Ovary (tissue), 9 donors: ENCODE measurements around the gene SRSF8. TPM values are rescaled to one million over a fixed set of nuclear protein-coding genes. Genes with fewer than 3 reads are reported as not detected.

Source experiments
- DNase-seq, 5 donors: peaks; one replicate each; pipeline ENCODE4 v3.0.0-alpha.2; 2019 to 2020
- H3K27ac ChIP-seq, 2 donors: fragments of 200-600 bp; one replicate each; pipeline versions ENCODE4 v1.5.1 to v1.8.0; 2019 to 2022
- H3K27me3 ChIP-seq: fragments of 200-600 bp; one replicate; pipeline ENCODE4 v1.8.0; 2022
- H3K36me3 ChIP-seq: fragments of 200-600 bp; sonication (generic); one replicate; pipeline ENCODE4 v1.5.1; 2019
- H3K4me1 ChIP-seq: one replicate; pipeline ENCODE4 v1.8.1; 2013; ENCODE audit warnings: mild to moderate bottlenecking, moderate library complexity; ENCODE audit not compliant: insufficient read depth
- H3K4me3 ChIP-seq: fragments of 200-600 bp; sonication (generic); one replicate; pipeline ENCODE4 v1.5.1; 2017
- H3K9me3 ChIP-seq, 2 donors: fragments of 200-600 bp in 1 of 2; sonication (generic) in 1 of 2; one replicate each; pipeline versions ENCODE4 v1.5.1 to v1.8.1; 2013 to 2019; ENCODE audit warnings: mild to moderate bottlenecking in 1 of 2, moderate library complexity in 1 of 2
- CTCF ChIP-seq, 3 donors: fragments of 450-650 bp in 2 of 3; fragments of 200-600 bp in 1 of 3; IDR thresholded peaks; one replicate each; pipeline versions ENCODE4 v1.5.1 to v1.8.0; 2016 to 2022; ENCODE audit warnings: antibody characterized with exemption in 3 of 3, mild to moderate bottlenecking in 1 of 3
- EP300 ChIP-seq: sonication (generic); formaldehyde crosslinking; IDR thresholded peaks from one replicate; pipeline ENCODE4 v1.6.1; 2017; ENCODE audit warnings: antibody characterized with exemption
- POLR2A ChIP-seq: fragments of 450-650 bp; IDR thresholded peaks from one replicate; pipeline ENCODE4 v1.6.1; 2017; ENCODE audit warnings: antibody characterized with exemption, mild to moderate bottlenecking, moderate library complexity
- WGBS, 3 donors: extraction: QIAGEN DNeasy Blood & Tissue Kit in 1 of 3; methylation state at CpG; one replicate each; pipeline versions ENCODE4 v1.1.5 to v1.1.7; 2013 to 2017; 5-methylcytosine and 5-hydroxymethylcytosine counted together
- intact Hi-C, 4 donors: fragments of 100-400 bp; cut with DNase I; formaldehyde crosslinking; loops; one replicate each; pipeline versions ENCODE4 v1.11.0 to v1.15.1; 2022 to 2023
- polyA plus RNA-seq, 2 donors: library from polyadenylated mRNA; stranded (reverse); fragments of 200-250 nt in 1 of 2; fragments of 350-450 nt in 1 of 2; fragmentation: Illumina TruSeq in 1 of 2; extraction: RNeasy Lipid Tissue Mini Kit (QIAGEN cat#74804) in 1 of 2; gene quantifications; one replicate each; pipeline ENCODE4 v1.2.3, GENCODE V29; 2013 to 2014
- total RNA-seq, 7 donors: library from RNA; depleted of rRNA in 2 of 7; stranded (reverse); fragments of >200 nt in 2 of 7; fragmentation: NEBNext Ultra II Directional in 3 of 7; extraction: Animal tissue kit (Norgen Biotek cat#: 25700) in 3 of 7; gene quantifications; one replicate each; pipeline versions ENCODE4 v1.1.0 to v1.2.4, GENCODE V29; 2016 to 2023
- donor health status: DM: no; HTN: no; CAD: no; lungs with moderate emphysema.
- donor health status: DM: no; HTN: no; CAD: no.
- donor health status: Bipolar disorder and iron deficiency.
- donor health status: DM: yes; HTN: yes; CAD: no.
- donor health status: DM: no; HTN: no; CAD: no.
- donor health status: DM: yes; HTN: yes; CAD: no.

SRSF8 gene
- total and polyA plus RNA-seq, 9 donors, result 39.0 to 79.6 (median 58.8) TPM

DNA sequence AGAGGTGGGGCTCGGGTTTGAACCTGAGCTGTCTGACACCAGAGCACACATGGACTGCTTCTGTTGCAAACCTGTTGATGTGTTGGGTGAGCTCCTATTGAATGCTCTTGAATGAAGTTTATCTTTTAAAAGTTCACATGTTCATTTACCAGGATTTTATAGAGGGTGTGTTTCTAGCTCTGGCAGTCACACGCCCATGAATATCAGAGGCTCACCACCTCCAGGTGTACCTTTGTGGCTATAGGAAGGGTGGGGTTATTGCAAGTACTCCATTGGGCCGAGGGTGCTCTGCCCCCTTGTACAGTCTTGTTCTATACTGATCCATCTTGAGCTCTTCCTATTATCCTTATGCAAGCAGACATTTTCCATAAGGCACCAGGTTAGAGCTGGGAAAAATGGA lies 32.1 kb downstream of the SRSF8 start:
- intact Hi-C loops, result loop anchor here in 2 of 4 donors (10.0 kb wide), 1 partner anchor 46 kb away; no protein-coding TSS in a partner anchor
- no peak for TF ChIP-seq CTCF (IDR thresholded peaks at IDR 0.05)
- TF ChIP-seq EP300, result no peak
- no peak for TF ChIP-seq POLR2A

DNA sequence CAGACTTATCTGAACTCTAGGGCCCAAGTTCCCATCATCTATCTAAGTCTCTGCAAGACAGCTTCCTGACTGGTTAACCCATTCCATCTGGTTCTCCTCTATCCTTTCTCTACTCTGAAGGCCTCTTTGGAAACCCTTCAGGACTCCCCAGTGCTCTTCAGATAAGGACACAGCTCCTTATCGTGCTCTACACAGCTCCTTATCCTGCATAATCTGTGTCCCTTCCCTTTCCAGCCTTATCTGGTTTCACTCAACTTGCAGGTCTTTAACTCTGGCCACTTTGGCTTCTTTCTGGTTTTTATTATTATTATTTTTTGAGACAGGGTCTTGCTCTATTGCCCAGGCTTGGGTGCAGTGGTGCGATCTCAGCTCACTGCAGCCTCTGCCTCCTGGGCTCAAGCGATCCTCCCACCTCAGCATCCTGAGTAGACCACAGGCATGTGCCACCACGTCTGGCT lies 33.5 kb downstream of the SRSF8 start:
- no peaks in the 10 kb centered on the region for H3K36me3 ChIP-seq
- 93 to 96% (median 95%) methylated on average over 4 of the region's 4 CpGs for WGBS, 3 donors
- intact Hi-C loops, result no loop called here
- no peak overlapping the region for H3K27ac ChIP-seq
- TF ChIP-seq EP300 (no peak), POLR2A (no peak)
- no peaks in the 10 kb centered on the region for H3K9me3 ChIP-seq
- H3K4me1 ChIP-seq, result peaks cover 3% of the 10 kb centered on the region
- no peaks in the 10 kb centered on the region for H3K27me3 ChIP-seq
- DNase-seq, result no peak
- H3K4me3 ChIP-seq, result no peak overlapping the region

More for the DNA sequence above, 32.1 kb downstream of the SRSF8 start:
- WGBS, 3 donors, result 90 to 97% (median 95%) methylated on average over 3 of the region's 3 CpGs
- Histone ChIP-seq H3K9me3 (no peaks in the 10 kb centered on the region), H3K4me3 (no peak overlapping the region), H3K36me3 (no peaks in the 10 kb centered on the region), H3K27ac (no peak overlapping the region), H3K4me1 (peaks cover 3% of the 10 kb centered on the region), H3K27me3 (no peaks in the 10 kb centered on the region)
- no peak for DNase-seq

DNA sequence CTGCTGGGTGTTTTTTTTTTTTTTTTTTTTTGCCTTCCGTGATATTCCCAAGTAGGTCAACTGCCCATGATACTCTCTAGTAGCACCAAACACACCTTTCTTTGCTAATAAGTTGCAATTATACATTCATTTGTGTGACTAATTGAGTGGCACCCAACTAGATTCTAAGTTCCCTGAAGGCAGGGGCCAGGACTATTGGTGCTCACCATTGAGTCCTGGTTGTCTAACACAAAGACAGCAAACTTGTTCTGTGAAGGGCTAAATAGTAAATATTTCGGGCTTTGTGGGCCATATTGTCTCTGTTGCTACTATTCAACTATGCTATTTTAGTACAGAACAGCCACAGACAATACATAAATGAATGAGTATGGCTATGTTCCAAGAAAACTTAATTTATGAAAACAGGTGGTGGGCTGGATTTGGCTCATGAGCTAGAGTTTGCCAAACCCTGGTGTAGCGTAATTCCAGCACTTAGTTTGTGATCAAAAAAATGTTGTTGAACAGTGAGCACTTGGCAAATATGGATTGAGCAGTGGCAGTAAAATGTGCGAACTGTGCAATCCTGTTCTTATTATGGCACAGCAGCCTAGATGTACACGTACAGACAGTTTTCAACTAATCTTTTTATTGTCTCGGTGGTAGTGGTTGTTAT lies 34.3 kb downstream of the SRSF8 start:
- intact Hi-C loops, result no loop called here
- 55 to 79% (median 71%) methylated on average over 6 of the region's 6 CpGs for WGBS, 3 donors
- H3K4me1 ChIP-seq, result peaks cover 3% of the 10 kb centered on the region
- no peak overlapping the region for H3K27ac ChIP-seq
- no peak for TF ChIP-seq EP300
- TF ChIP-seq POLR2A, result no peak
- no peak for TF ChIP-seq CTCF (IDR thresholded peaks at IDR 0.05)
- H3K4me3 ChIP-seq, result no peak overlapping the region
- H3K36me3 ChIP-seq, result no peaks in the 10 kb centered on the region
- no peaks in the 10 kb centered on the region for H3K9me3 ChIP-seq
- no peak for DNase-seq
- no peaks in the 10 kb centered on the region for H3K27me3 ChIP-seq

GRCh38 chr11:95101935-95102334 lies 35.2 kb downstream of the SRSF8 start:
- 75 to 81% (median 77%) methylated on average over 1 of the region's 1 CpG for WGBS, 3 donors
- TF ChIP-seq EP300 (no peak), CTCF (IDR thresholded peaks at IDR 0.05) (no peak), POLR2A (no peak)
- DNase-seq, result no peak

DNA sequence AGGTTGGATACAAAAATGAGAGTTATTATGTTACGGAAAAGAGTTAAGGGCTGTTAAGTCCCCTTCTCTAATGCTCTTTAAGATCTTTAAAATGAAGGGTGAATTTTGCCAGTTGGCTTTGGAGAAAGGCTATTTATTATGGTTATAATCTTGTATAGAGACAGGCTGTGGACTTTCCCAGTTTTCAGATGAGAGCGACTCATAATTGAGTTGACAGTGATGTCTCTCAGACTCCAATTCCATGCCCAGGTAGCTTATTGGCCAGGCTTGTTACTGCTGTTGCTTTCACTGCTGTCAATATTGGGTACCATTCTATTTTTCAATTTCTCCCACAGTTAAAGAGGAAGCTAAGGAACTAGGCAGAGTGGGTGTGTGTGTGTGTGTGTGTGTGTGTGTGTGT lies 36.0 kb downstream of the SRSF8 start:
- DNase-seq, result no peak
- TF ChIP-seq CTCF (IDR thresholded peaks at IDR 0.05) (no peak), EP300 (no peak), POLR2A (no peak)
- Histone ChIP-seq H3K27ac (no peak overlapping the region), H3K9me3 (no peaks in the 10 kb centered on the region), H3K4me1 (peaks cover 3% of the 10 kb centered on the region), H3K36me3 (no peaks in the 10 kb centered on the region), H3K4me3 (no peak overlapping the region), H3K27me3 (no peaks in the 10 kb centered on the region)
- 95 to 97% (median 96%) methylated on average over 2 of the region's 2 CpGs for WGBS, 3 donors
- intact Hi-C loops, result no loop called here

More at GRCh38 chr11:95101935-95102334, 35.2 kb downstream of the SRSF8 start:
- H3K4me3 ChIP-seq, result no peak overlapping the region
- H3K9me3 ChIP-seq, result no peaks in the 10 kb centered on the region
- intact Hi-C loops, result no loop called here
- H3K4me1 ChIP-seq, result peaks cover 3% of the 10 kb centered on the region
- H3K27ac ChIP-seq, result no peak overlapping the region
- H3K27me3 ChIP-seq, result no peaks in the 10 kb centered on the region
- H3K36me3 ChIP-seq, result no peaks in the 10 kb centered on the region
